Gastroesophageal sphincter (tissue), 4 donors: ENCODE data around the gene OR2A5. TPM values are rescaled to one million over a fixed set of nuclear protein-coding genes. Genes with fewer than 3 reads are reported as not detected.
"Not testable (repeated sequence)": the region's sequence is repeated elsewhere in the genome, so short reads cannot be mapped to it uniquely, and the experiment has no call there.

ENCODE experiments used
- ATAC-seq: fragments of 150-250 bp; one replicate; pipeline ENCODE4 v1.9.1; 2016; ENCODE audit warnings: mild to moderate bottlenecking, moderate library complexity
- H3K27ac ChIP-seq, 4 donors: fragments of 200-600 bp; sonication (generic) in 3 of 4; 1 replicate in 3 of 4; 2 replicates in 1 of 4; pipeline ENCODE4 v1.5.1; 2016 to 2019
- H3K27me3 ChIP-seq: fragments of 200-600 bp; sonication (generic); one replicate; pipeline ENCODE4 v1.5.1; 2019
- H3K36me3 ChIP-seq, 2 donors: fragments of 200-600 bp; sonication (generic); one replicate each; pipeline ENCODE4 v1.5.1; 2019; ENCODE audit warnings: control low read depth in 1 of 2
- H3K4me1 ChIP-seq, 3 donors: fragments of 200-600 bp; sonication (generic); 1 replicate in 2 of 3; 2 replicates in 1 of 3; pipeline ENCODE4 v1.5.1; 2016 to 2019; ENCODE audit warnings: control low read depth in 2 of 3
- H3K4me3 ChIP-seq, 2 donors: fragments of 200-600 bp; sonication (generic); one replicate each; pipeline ENCODE4 v1.5.1; 2019; ENCODE audit warnings: mild to moderate bottlenecking in 1 of 2, moderate library complexity in 1 of 2
- H3K9me3 ChIP-seq, 3 donors: fragments of 200-600 bp; sonication (generic); one replicate each; pipeline ENCODE4 v1.5.1; 2017 to 2019; ENCODE audit warnings: control low read depth in 2 of 3
- EP300 ChIP-seq: sonication (generic); formaldehyde crosslinking; IDR thresholded peaks from one replicate; pipeline ENCODE4 v1.6.1; 2017; ENCODE audit warnings: antibody characterized with exemption, mild to moderate bottlenecking
- POLR2A ChIP-seq, 2 donors: fragments of 450-650 bp; IDR thresholded peaks; one replicate each; pipeline ENCODE4 v1.6.1; 2017; ENCODE audit warnings: antibody characterized with exemption in 2 of 2, mild to moderate bottlenecking in 2 of 2, moderate library complexity in 1 of 2
- POLR2AphosphoS5 ChIP-seq: sonication (generic); formaldehyde crosslinking; IDR thresholded peaks from one replicate; pipeline ENCODE4 v1.6.1; 2017; ENCODE audit warnings: antibody characterized with exemption
- WGBS, 2 donors: methylation state at CpG; one replicate each; pipeline ENCODE4 v1.1.5; 2018; ENCODE audit warnings: low coverage in 1 of 2; 5-methylcytosine and 5-hydroxymethylcytosine counted together
- total RNA-seq, 4 donors: library from RNA; depleted of rRNA; stranded (reverse); fragments of >200 nt; gene quantifications; one replicate each; pipeline ENCODE4 v1.1.0, GENCODE V29; 2016
- TF ChIP-seq, protein P1 (sequence below), 4 experiments: fragments of 200-600 bp in 2 of 4; fragments of 450-650 bp in 2 of 4; sonication (generic) in 1 of 4; IDR thresholded peaks; one replicate each; pipeline ENCODE4 v1.5.1; 2017 to 2019; ENCODE audit warnings: antibody characterized with exemption in 4 of 4, mild to moderate bottlenecking in 2 of 4, moderate library complexity in 2 of 4

Gene OR2A5
- total RNA-seq, 4 donors from 2014 or later: not detected

DNA sequence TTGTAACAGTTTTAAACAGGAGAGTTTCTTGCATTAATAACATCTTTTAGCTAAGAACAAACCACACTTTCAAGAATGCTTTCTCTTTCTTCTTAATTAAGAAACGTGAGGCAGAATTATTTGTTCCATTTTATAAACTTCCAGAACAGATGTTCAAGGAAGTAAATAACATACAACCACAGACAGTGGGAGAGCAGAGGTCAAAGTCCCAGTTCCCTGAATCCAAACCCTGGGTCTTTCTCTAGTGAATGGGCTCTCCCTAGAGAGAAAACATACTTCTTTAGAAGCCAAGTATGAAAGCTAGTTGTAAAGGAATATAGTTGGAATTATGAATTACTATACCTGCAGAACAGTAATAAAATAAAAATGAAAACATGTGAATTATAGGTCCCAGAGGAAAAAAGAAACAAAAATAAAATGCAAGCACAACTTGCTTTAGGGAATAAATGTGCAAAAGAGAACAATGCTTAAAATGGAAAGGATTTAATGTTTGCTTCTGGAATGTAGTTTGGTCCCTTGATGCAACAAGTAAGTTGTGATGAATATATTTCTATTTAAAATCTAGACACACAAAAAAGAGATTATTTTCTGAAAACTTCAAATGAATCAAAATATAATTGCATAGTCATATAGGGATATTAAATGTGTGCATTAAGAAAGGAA lies 42.6 kb upstream of the OR2A5 start:
- no peak for ATAC-seq
- peaks cover 0 to 11% (median 0%) of the 10 kb centered on the region in 3 donors for H3K9me3 ChIP-seq
- TF ChIP-seq POLR2A (IDR thresholded peaks at IDR 0.05): no peak
- TF ChIP-seq, protein P1, sequence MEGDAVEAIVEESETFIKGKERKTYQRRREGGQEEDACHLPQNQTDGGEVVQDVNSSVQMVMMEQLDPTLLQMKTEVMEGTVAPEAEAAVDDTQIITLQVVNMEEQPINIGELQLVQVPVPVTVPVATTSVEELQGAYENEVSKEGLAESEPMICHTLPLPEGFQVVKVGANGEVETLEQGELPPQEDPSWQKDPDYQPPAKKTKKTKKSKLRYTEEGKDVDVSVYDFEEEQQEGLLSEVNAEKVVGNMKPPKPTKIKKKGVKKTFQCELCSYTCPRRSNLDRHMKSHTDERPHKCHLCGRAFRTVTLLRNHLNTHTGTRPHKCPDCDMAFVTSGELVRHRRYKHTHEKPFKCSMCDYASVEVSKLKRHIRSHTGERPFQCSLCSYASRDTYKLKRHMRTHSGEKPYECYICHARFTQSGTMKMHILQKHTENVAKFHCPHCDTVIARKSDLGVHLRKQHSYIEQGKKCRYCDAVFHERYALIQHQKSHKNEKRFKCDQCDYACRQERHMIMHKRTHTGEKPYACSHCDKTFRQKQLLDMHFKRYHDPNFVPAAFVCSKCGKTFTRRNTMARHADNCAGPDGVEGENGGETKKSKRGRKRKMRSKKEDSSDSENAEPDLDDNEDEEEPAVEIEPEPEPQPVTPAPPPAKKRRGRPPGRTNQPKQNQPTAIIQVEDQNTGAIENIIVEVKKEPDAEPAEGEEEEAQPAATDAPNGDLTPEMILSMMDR (IDR thresholded peaks at IDR 0.05): no peak
- TF ChIP-seq EP300: no peak
- TF ChIP-seq POLR2AphosphoS5: no peak
- no peaks in the 10 kb centered on the region for H3K4me1 ChIP-seq
- no peak overlapping the region for H3K4me3 ChIP-seq
- H3K27ac ChIP-seq: no peak overlapping the region
- no peaks in the 10 kb centered on the region for H3K27me3 ChIP-seq
- 25 to 57% methylated on average over 1 of the region's 1 CpG for WGBS, 2 donors
- no peaks in the 10 kb centered on the region for H3K36me3 ChIP-seq

DNA sequence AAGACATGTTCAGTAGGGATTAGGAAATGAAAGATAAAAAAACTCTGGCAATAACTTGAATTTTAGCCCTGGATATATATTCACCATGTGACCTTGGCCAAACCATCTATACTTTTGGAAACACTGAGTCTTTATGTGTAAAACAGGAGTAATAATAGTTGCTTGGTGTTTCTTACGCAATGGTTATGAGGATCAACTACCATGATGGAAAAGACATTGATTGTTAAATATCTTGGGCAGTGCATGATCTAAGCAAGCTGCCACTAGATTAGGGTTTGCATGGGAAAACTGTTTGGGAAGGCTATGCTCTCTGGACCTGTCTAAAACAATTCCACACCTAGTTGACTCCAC lies 42.1 kb upstream of the OR2A5 start:
- WGBS, 2 donors: 100% methylated on average over 1 of the region's 1 CpG
- peaks cover 0 to 11% (median 0%) of the 10 kb centered on the region in 3 donors for H3K9me3 ChIP-seq
- TF ChIP-seq POLR2A (IDR thresholded peaks at IDR 0.05) (no peak), POLR2AphosphoS5 (no peak), EP300 (no peak)
- TF ChIP-seq, protein P1 (IDR thresholded peaks at IDR 0.05): no peak
- no peaks in the 10 kb centered on the region for H3K27me3 ChIP-seq
- no peaks in the 10 kb centered on the region for H3K36me3 ChIP-seq
- no peak overlapping the region for H3K27ac ChIP-seq
- no peaks in the 10 kb centered on the region for H3K4me1 ChIP-seq
- H3K4me3 ChIP-seq: no peak overlapping the region
- ATAC-seq: no peak

DNA sequence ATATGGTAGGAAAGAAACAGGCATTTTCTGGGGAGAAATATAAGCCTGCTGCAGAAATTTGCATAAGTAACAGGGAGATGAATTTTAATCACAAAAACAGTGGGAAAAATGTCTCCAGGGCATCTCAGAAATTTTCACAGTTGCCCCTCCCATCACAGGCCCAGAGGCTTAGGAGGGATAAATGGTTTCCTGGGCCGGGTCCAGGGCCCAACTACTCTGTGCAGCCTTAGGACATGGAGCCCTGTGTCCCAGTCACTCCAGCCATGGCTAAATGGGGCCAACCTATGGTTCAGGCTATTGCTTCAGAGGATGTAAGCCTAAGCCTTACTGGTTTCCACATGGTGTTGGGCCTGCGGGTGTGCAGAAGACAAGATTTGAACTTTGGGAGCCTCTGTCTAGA lies 39.4 kb upstream of the OR2A5 start:
- no peak overlapping the region for H3K27ac ChIP-seq
- no peak overlapping the region for H3K4me3 ChIP-seq
- H3K4me1 ChIP-seq: no peaks in the 10 kb centered on the region
- ATAC-seq: no peak
- TF ChIP-seq POLR2AphosphoS5 (no peak), EP300 (no peak), POLR2A (IDR thresholded peaks at IDR 0.05) (no peak)
- TF ChIP-seq, protein P1 (IDR thresholded peaks at IDR 0.05): no peak
- no peaks in the 10 kb centered on the region for H3K27me3 ChIP-seq
- H3K36me3 ChIP-seq: no peaks in the 10 kb centered on the region
- H3K9me3 ChIP-seq: peaks cover 0 to 11% (median 0%) of the 10 kb centered on the region in 3 donors
- WGBS, 2 donors: 20 to 63% methylated on average over 1 to 2 of the region's 2 CpGs

DNA sequence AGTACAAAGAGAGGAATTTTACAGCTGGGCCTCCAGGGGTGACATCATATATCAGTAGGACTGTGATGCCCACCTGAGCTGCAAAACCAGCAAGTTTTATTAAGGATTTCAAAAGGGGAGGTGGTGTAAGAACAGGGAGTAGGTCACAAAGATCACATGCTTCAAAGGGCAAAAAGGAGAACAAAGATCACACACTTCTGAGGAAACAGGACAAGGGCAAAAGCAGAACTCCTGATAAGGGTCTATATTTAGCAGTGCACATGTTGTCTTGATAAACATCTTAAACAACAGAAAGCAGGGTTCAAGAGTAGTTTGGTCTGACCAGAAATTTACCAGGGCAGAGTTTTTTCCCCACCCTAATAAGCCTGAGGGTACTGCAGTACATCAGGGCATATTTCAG lies 38.7 kb upstream of the OR2A5 start:
- H3K4me3 ChIP-seq, H3K27ac ChIP-seq, ATAC-seq, H3K27me3 ChIP-seq, H3K36me3 ChIP-seq, H3K4me1 ChIP-seq: not testable (repeated sequence)
- peaks cover 0 to 11% (median 0%) of the 10 kb centered on the region in 3 donors for H3K9me3 ChIP-seq

DNA sequence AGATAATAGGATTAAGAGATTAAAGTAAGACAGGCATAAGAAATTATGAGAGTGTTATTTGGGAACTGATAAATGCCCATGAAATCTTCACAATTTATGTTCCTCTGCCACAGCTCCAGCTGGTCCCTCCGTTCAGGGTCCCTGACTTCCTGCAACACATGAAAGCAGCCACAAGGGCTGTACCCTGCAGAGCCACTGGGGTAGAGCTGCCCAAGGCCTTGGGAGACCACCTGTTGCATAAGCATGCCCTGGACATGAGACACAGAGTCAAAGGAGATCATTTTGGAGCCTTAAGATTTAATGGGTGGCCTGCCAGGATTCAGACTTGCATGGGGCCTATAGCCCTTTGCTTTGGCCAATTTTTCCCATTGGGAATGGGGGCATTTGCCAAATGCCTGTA lies 37.9 kb upstream of the OR2A5 start:
- H3K27me3 ChIP-seq, H3K4me3 ChIP-seq, H3K27ac ChIP-seq, ATAC-seq, H3K4me1 ChIP-seq, H3K36me3 ChIP-seq: not testable (repeated sequence)
- H3K9me3 ChIP-seq: peaks cover 0 to 11% (median 0%) of the 10 kb centered on the region in 3 donors
- WGBS, 2 donors: 67% methylated on average over 1 of the region's 1 CpG; no CpG with 5 or more reads in 1 of the 2 donors

DNA sequence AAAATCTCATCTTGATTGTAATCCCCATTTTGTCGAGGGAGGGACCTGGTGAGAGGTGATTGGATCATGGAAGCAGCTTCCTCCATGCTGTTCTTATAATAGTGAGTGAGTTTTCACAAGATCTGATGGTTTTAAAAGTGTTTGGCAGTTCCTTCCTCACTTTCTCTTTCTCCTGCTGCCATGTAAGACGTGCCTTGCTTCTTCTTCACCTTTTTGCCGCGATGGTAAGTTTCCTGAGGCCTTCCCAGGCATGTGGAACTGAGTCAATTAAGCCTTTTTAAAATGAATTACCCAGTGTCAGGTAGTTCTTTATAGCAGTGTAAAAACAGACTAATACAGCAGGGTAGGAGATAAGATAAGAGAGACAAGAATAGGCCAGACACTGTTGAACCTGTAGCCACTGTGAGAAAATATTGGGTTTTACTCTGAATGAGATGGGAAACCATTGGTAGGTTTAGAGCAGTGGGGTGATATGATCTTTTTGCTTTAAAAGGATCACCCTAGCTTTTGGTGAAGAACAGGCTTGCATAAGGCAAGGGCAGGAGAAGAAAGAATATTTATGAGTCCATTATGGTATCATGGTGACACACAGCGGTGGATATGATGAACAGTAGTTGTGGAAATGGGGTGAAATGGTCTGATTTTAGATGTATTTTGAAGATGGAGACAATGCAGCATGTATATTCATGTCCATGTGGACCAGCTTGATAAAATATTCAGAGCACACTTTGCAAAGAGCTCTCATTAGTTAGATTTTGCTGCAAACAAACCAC lies 37.1 kb upstream of the OR2A5 start:
- H3K9me3 ChIP-seq: peaks cover 0 to 11% (median 0%) of the 10 kb centered on the region in 3 donors
- TF ChIP-seq, protein P1 (IDR thresholded peaks at IDR 0.05): no peak
- TF ChIP-seq POLR2A (IDR thresholded peaks at IDR 0.05): no peak
- WGBS, 2 donors: 67 to 81% methylated on average over 5 of the region's 5 CpGs

More for the DNA sequence above, 37.1 kb upstream of the OR2A5 start:
- no peaks in the 10 kb centered on the region for H3K4me1 ChIP-seq
- no peaks in the 10 kb centered on the region for H3K36me3 ChIP-seq
- H3K4me3 ChIP-seq: no peak overlapping the region
- H3K27ac ChIP-seq: no peak overlapping the region
- H3K27me3 ChIP-seq: no peaks in the 10 kb centered on the region
- no peak for ATAC-seq
